Measurements from ENCODE around the gene TMIGD1. TPM values are rescaled to one million over a fixed set of nuclear protein-coding genes. Genes with fewer than 3 reads are reported as not detected.

Gene TMIGD1
- total and polyA plus RNA-seq, 12 donors = not detected

DNA sequence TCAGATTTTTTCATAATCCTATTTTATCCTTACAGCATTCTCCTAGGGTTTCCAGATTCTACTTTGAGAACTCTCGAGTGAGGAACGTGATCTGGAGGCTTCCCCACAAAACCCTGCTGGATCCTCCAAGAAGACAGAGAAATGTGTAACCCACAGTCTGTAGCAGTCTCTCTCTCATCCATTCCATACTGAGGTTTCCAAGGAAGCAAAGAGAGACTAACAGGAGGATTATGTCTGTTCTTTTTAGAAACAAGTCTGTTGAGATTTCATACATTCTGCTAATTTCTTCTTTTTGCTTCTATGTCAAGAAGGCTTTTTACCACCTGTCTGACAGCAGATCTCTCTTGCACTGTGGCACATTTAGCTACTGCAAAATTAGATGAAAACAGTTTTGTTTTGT, 18.8 kb downstream of the TMIGD1 start:
- 58 to 75% methylated on average over 2 of the region's 2 CpGs for WGBS, 2 donors
- DNase-seq (no peak), ATAC-seq (no peak)

GRCh38 chr17:30314474-30314873, 19.4 kb downstream of the TMIGD1 start:
- no peaks in the 10 kb centered on the region for H3K27me3 ChIP-seq
- no peaks in the 10 kb centered on the region for H3K36me3 ChIP-seq
- intact Hi-C loops (cut with DNase I) = no loop called here
- DNase-seq (no peak), ATAC-seq (no peak)
- no peaks in the 10 kb centered on the region for H3K9me3 ChIP-seq
- 54 to 59% methylated on average over 1 of the region's 1 CpG for WGBS, 2 donors
- no peak overlapping the region for H3K27ac ChIP-seq
- TF ChIP-seq CTCF (IDR thresholded peaks at IDR 0.05) = no peak
- H3K4me3 ChIP-seq = no peak overlapping the region
- H3K4me1 ChIP-seq = no peaks in the 10 kb centered on the region

More for the DNA sequence above, 18.8 kb downstream of the TMIGD1 start:
- no peaks in the 10 kb centered on the region for H3K9me3 ChIP-seq
- no peak overlapping the region for H3K4me3 ChIP-seq
- no peaks in the 10 kb centered on the region for H3K4me1 ChIP-seq
- H3K36me3 ChIP-seq = no peaks in the 10 kb centered on the region
- no peaks in the 10 kb centered on the region for H3K27me3 ChIP-seq
- intact Hi-C loops (cut with DNase I) = loop anchor here in 1 of 10 donors (5.0 kb wide), 1 partner anchor 48 kb away; no protein-coding TSS in a partner anchor
- TF ChIP-seq CTCF (IDR thresholded peaks at IDR 0.05) = no peak
- H3K27ac ChIP-seq = no peak overlapping the region

DNA sequence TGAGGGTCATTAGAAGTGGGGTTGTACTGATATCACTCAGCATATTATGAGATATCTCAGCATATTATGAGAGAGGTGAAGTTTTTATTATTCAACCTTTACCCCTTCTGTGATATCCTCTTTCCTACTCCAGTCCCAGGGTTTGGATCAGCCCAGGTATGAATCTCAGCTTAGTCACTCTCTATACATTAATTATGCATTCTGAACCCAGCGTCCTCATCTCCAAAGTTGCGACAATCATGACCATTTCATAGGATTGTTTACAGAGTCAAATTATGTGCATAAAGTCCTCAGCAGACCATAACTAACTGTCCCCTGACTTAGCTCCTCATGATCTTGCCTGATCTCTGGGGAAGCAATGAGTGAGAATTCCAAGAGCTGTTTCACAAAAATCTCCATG, 21.6 kb downstream of the TMIGD1 start:
- Histone ChIP-seq H3K9me3 (no peaks in the 10 kb centered on the region), H3K36me3 (no peaks in the 10 kb centered on the region), H3K4me3 (no peak overlapping the region), H3K27me3 (no peaks in the 10 kb centered on the region), H3K4me1 (no peaks in the 10 kb centered on the region), H3K27ac (no peak overlapping the region)
- no peak for ATAC-seq
- intact Hi-C loops (cut with DNase I) = no loop called here
- 78 to 88% methylated on average over 2 of the region's 2 CpGs for WGBS, 2 donors
- no peak for TF ChIP-seq CTCF (IDR thresholded peaks at IDR 0.05)
- DNase-seq = no peak

- no peaks in the 10 kb centered on the region for H3K9me3 ChIP-seq
- WGBS, 2 donors = 92 to 98% methylated on average over 2 of the region's 2 CpGs
- no peak for TF ChIP-seq CTCF (IDR thresholded peaks at IDR 0.05)
- H3K36me3 ChIP-seq = no peaks in the 10 kb centered on the region
- no peak overlapping the region for H3K27ac ChIP-seq
- no peak overlapping the region for H3K4me3 ChIP-seq
- DNase-seq (no peak), ATAC-seq (no peak)
- intact Hi-C loops (cut with DNase I) = no loop called here
- no peaks in the 10 kb centered on the region for H3K27me3 ChIP-seq
- no peaks in the 10 kb centered on the region for H3K4me1 ChIP-seq
These were observed 23.3 kb downstream of the TMIGD1 start for GRCh38 chr17:30310562-30310961.
